SK-N-SH (cell line): ENCODE measurements around the gene GNA15. TPM values are rescaled to one million over a fixed set of nuclear protein-coding genes. Genes with fewer than 3 reads are reported as not detected.

ENCODE experiments used
- CTCF ChIA-PET: fragments of 300-600, 350-600 bp; formaldehyde crosslinking; extraction: SDS; loops from one replicate; lab custom pipeline; 2021; lab: Yijun Ruan, JAX
- POLR2A ChIA-PET: fragments of 350-600 bp; sonication (Branson Sonifier 250); formaldehyde crosslinking; extraction: SDS; loops from one replicate; lab custom pipeline; 2020; ENCODE audit warnings: antibody characterized with exemption, inconsistent platforms; lab: Yijun Ruan, JAX
- DNase-seq: peaks from one replicate; pipeline ENCODE4 v3.0.0; 2012
- H2AFZ ChIP-seq: fragments of 200-600 bp; sonication (generic); 2 replicates; pipeline ENCODE4 v1.8.1; 2016; ENCODE audit warnings: antibody characterized with exemption, mild to moderate bottlenecking, low read depth
- H3F3A ChIP-seq: fragments of 200-600 bp; sonication (generic); replicated peaks from 2 replicates; pipeline ENCODE3; 2016; ENCODE audit warnings: antibody characterized with exemption, mild to moderate bottlenecking; ENCODE audit not compliant: insufficient read depth
- H3K27ac ChIP-seq, 2 experiments: fragments of 200-500 bp in 1 of 2; fragments of 200-600 bp in 1 of 2; sonication (Bioruptor generic) in 1 of 2; sonication (generic), shearing (Covaris generic) in 1 of 2; 2 replicates each; pipeline versions ENCODE4 v1.5.1 to v1.6.1; 2014 to 2016; ENCODE audit warnings: low read depth in 2 of 2, inconsistent platforms in 1 of 2, low read length in 1 of 2, mild to moderate bottlenecking in 1 of 2, mixed read lengths in 1 of 2
- H3K27me3 ChIP-seq: fragments of 200-600 bp; sonication (generic), shearing (Covaris generic); 2 replicates; pipeline ENCODE4 v1.6.1; 2016; ENCODE audit warnings: mixed run types; ENCODE audit not compliant: insufficient read depth
- H3K36me3 ChIP-seq, 2 experiments: fragments of 200-500 bp in 1 of 2; fragments of 200-600 bp in 1 of 2; sonication (Bioruptor generic) in 1 of 2; sonication (generic) in 1 of 2; replicated peaks in 1 of 2; 2 replicates each; pipeline versions ENCODE3 to v1.5.1; 2014 to 2016; ENCODE audit warnings: low read length in 1 of 2, mild to moderate bottlenecking in 1 of 2; ENCODE audit not compliant: insufficient read depth in 2 of 2, control insufficient read depth in 1 of 2
- H3K4me1 ChIP-seq, 2 experiments: fragments of 200-500 bp in 1 of 2; fragments of 200-600 bp in 1 of 2; sonication (Bioruptor generic) in 1 of 2; sonication (generic), shearing (Covaris generic) in 1 of 2; 2 replicates each; pipeline versions ENCODE4 v1.5.1 to v1.6.1; 2014 to 2016; ENCODE audit warnings: low read depth in 1 of 2, low read length in 1 of 2, mixed run types in 1 of 2; ENCODE audit not compliant: insufficient read depth in 2 of 2, control insufficient read depth in 1 of 2
- H3K4me2 ChIP-seq: fragments of 200-600 bp; sonication (generic), shearing (Covaris generic); 2 replicates; pipeline ENCODE4 v1.6.1; 2017; ENCODE audit warnings: mixed run types
- H3K4me3 ChIP-seq, 2 experiments: fragments of 200-500 bp in 1 of 2; fragments of 200-600 bp in 1 of 2; sonication (Bioruptor generic) in 1 of 2; sonication (generic), shearing (Covaris generic) in 1 of 2; 2 replicates each; pipeline versions ENCODE4 v1.5.1 to v1.8.1; 2014 to 2016; ENCODE audit warnings: low read depth in 2 of 2, inconsistent platforms in 1 of 2, low read length in 1 of 2, mild to moderate bottlenecking in 1 of 2, mixed read lengths in 1 of 2, moderate library complexity in 1 of 2
- H3K79me2 ChIP-seq: fragments of 200-600 bp; sonication (generic); 2 replicates; pipeline ENCODE4 v1.8.1; 2017; ENCODE audit warnings: mild to moderate bottlenecking; ENCODE audit not compliant: insufficient read depth
- H3K9ac ChIP-seq: fragments of 200-600 bp; sonication (generic); 2 replicates; pipeline ENCODE4 v1.6.1; 2017; ENCODE audit warnings: mixed run types
- H3K9me2 ChIP-seq: fragments of 200-600 bp; sonication (generic); 2 replicates; pipeline ENCODE4 v1.6.1; 2017; ENCODE audit warnings: mixed run types
- H3K9me3 ChIP-seq: fragments of 200-600 bp; sonication (generic); 2 replicates; pipeline ENCODE4 v1.6.1; 2017; ENCODE audit warnings: mixed run types, mild to moderate bottlenecking, moderate library complexity
- H4K20me1 ChIP-seq: fragments of 200-600 bp; sonication (generic); 2 replicates; pipeline ENCODE4 v1.6.1; 2017; ENCODE audit warnings: mild to moderate bottlenecking, mixed run types; ENCODE audit not compliant: insufficient read depth
- CHD2 ChIP-seq: fragments of 150-350 bp; IDR thresholded peaks from 2 replicates; pipeline ENCODE4 v1.6.1; 2018; ENCODE audit warnings: low read length; ENCODE audit not compliant: partially characterized antibody
- ELF1 ChIP-seq: IDR thresholded peaks from 2 replicates; pipeline ENCODE4 v1.4.0; 2012
- EP300 ChIP-seq, 2 experiments: IDR thresholded peaks; 2 replicates each; pipeline versions ENCODE4 v1.4.0 to v1.6.1; 2012; ENCODE audit warnings: borderline replicate concordance in 1 of 2, low read depth in 1 of 2, low read length in 1 of 2
- FOXM1 ChIP-seq: IDR thresholded peaks from 2 replicates; pipeline ENCODE4 v1.4.0; 2012; ENCODE audit warnings: low read depth, mild to moderate bottlenecking
- GABPA ChIP-seq: IDR thresholded peaks from 2 replicates; pipeline ENCODE4 v1.4.0; 2012; ENCODE audit warnings: low read depth, mild to moderate bottlenecking
- GATA2 ChIP-seq: sonication (generic); formaldehyde crosslinking; IDR thresholded peaks from 2 replicates; pipeline ENCODE4 v1.5.0; 2020; ENCODE audit warnings: mild to moderate bottlenecking, missing genetic modification reagents
- JUND ChIP-seq: IDR thresholded peaks from 2 replicates; pipeline ENCODE4 v1.4.0; 2012
- NRF1 ChIP-seq: IDR thresholded peaks from 2 replicates; pipeline ENCODE4 v1.6.1; 2012; ENCODE audit warnings: low read depth, mild to moderate bottlenecking, low read length
- RFX5 ChIP-seq: IDR thresholded peaks from 2 replicates; pipeline ENCODE4 v1.6.1; 2012; ENCODE audit warnings: mild to moderate bottlenecking, improper control_type of control experiment, low read length
- RXRA ChIP-seq: IDR thresholded peaks from 2 replicates; pipeline ENCODE4 v1.4.0; 2012; ENCODE audit warnings: low read depth, mild to moderate bottlenecking, borderline replicate concordance
- SIN3A ChIP-seq: IDR thresholded peaks from 2 replicates; pipeline ENCODE4 v1.6.1; 2012; ENCODE audit warnings: low read depth, mild to moderate bottlenecking, low read length, moderate library complexity, borderline replicate concordance
- SMC3 ChIP-seq: IDR thresholded peaks from 2 replicates; pipeline ENCODE4 v1.6.1; 2012; ENCODE audit warnings: low read depth, low read length, improper control_type of control experiment
- TEAD4 ChIP-seq: IDR thresholded peaks from 2 replicates; pipeline ENCODE4 v1.4.0; 2012; ENCODE audit warnings: mild to moderate bottlenecking, borderline replicate concordance; ENCODE audit not compliant: insufficient read depth
- YY1 ChIP-seq: IDR thresholded peaks from 2 replicates; pipeline ENCODE4 v1.4.0; 2012; ENCODE audit warnings: low read depth, mild to moderate bottlenecking
- WGBS: methylation state at CpG from one replicate; pipeline ENCODE4 v1.1.6; 2017; ENCODE audit warnings: low lambda C conversion rate; 5-methylcytosine and 5-hydroxymethylcytosine counted together
- polyA plus RNA-seq, 3 experiments: library from polyadenylated mRNA; depleted of rRNA; stranded (reverse); fragments of >200 nt; gene quantifications; 2 replicates each; pipeline ENCODE4 v1.2.3, GENCODE V29; 2012
- TF ChIP-seq, protein P1 (sequence below): fragments of 150-350 bp; IDR thresholded peaks from 2 replicates; pipeline ENCODE4 v1.6.1; 2016; ENCODE audit warnings: mild to moderate bottlenecking, low read depth, low read length
- TF ChIP-seq, protein P2 (sequence below): fragments of 200-600 bp; sonication (generic); IDR thresholded peaks from 2 replicates; pipeline ENCODE4 v1.6.1; 2017; ENCODE audit warnings: antibody characterized with exemption, mild to moderate bottlenecking, moderate library complexity
- TF ChIP-seq, protein P3 (sequence below): IDR thresholded peaks from 2 replicates; pipeline ENCODE4; 2012
- TF ChIP-seq, protein P4 (sequence below): IDR thresholded peaks from 2 replicates; pipeline ENCODE4 v1.4.0; 2012; ENCODE audit warnings: low read depth, borderline replicate concordance

GNA15 gene
- polyA plus RNA-seq, 1 of the 3 experiments (the other 2 are of a cell fraction): 0.05 TPM

DNA sequence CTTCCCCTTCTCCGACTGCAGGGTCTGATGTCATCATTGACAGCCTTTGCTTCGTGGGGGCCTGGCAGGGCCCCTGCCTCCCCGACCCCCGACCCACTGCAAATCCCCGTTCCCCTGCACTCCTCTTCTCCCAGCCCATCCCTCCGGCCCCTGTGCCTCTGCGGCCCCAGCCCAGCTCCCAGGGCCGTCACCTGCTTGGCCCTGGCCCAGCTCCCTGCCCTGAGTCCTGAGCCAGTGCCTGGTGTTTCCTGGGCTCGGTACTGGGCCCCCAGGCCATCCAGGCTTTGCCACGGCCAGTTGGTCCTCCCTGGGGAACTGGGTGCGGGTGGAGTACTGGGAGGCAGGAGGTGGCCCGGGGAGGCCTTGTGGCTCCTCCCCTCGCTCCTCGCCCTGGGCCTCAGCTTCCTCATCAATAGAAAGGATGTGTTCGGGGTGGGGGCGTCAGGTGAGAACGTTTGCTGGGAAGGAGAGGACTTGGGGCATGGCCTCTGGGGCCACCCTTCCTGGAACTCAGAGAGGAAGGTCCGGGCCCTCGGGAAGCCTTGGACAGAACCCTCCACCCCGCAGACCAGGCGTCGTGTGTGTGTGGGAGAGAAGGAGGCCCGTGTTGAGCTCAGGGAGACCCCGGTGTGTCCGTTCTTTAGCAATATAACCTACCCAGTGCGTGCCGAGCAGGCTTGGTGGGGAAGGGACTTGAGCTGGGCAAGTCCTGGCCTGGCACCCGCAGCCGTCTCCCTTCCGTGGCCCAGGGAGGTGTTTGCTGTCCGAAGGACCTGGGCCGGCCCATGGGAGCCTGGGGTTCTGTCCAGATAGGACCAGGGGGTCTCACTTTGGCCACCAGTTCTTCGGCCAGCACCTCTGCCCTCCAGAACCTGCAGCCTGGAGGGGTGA, 72.7 kb downstream of the GNA15 start (continued):
- TF ChIP-seq, protein P1, sequence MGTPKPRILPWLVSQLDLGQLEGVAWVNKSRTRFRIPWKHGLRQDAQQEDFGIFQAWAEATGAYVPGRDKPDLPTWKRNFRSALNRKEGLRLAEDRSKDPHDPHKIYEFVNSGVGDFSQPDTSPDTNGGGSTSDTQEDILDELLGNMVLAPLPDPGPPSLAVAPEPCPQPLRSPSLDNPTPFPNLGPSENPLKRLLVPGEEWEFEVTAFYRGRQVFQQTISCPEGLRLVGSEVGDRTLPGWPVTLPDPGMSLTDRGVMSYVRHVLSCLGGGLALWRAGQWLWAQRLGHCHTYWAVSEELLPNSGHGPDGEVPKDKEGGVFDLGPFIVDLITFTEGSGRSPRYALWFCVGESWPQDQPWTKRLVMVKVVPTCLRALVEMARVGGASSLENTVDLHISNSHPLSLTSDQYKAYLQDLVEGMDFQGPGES: no peak
- no peak for TF ChIP-seq TEAD4
- TF ChIP-seq, protein P2, sequence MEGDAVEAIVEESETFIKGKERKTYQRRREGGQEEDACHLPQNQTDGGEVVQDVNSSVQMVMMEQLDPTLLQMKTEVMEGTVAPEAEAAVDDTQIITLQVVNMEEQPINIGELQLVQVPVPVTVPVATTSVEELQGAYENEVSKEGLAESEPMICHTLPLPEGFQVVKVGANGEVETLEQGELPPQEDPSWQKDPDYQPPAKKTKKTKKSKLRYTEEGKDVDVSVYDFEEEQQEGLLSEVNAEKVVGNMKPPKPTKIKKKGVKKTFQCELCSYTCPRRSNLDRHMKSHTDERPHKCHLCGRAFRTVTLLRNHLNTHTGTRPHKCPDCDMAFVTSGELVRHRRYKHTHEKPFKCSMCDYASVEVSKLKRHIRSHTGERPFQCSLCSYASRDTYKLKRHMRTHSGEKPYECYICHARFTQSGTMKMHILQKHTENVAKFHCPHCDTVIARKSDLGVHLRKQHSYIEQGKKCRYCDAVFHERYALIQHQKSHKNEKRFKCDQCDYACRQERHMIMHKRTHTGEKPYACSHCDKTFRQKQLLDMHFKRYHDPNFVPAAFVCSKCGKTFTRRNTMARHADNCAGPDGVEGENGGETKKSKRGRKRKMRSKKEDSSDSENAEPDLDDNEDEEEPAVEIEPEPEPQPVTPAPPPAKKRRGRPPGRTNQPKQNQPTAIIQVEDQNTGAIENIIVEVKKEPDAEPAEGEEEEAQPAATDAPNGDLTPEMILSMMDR: no peak
- TF ChIP-seq NRF1: no peak

DNA sequence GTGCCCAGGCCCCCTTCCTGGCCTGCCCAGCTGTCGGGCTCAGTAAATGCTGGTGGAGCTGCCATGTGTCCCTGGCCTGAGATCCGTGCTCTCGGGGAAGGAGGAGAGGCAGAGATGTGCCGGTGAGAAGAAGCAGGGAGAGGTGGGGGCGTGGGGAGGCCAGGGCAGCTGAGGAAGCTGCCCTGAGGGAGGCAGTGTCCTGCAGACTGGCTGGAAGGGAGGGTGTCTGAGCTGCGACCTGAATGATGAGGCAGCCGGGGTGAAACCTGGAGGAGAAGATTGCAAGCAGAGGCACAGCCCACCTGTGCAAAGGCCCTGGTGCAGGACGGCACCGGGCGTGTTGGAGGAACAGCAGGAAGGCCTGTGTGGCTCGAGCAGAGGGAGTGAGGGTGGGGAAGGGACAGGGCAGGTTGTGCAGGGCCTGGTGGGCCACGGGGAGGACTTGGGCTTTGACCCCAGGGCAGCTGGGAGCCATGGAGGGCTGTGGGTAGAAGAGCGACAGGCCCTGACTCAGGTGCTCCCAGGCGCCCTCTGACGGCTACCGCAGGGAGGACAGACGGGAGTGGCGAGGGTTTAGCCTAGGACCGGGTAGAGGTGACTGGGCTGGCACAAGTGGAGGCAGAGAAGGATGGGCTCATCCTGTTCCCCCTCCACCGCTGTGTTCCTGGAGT, 74.6 kb downstream of the GNA15 start:
- H4K20me1 ChIP-seq: 0 out of 2 replicates have a peak, but pooled peaks cover 5% of the 10 kb centered on the region
- DNase-seq: peak; percentile 90
- H3K9me2 ChIP-seq: no peaks in the 10 kb centered on the region
- no peak overlapping the region for H2AFZ ChIP-seq
- H3K4me3 ChIP-seq: no peak overlapping the region; a peak in 1 of 4 replicates
- H3F3A ChIP-seq: no peaks in the 10 kb centered on the region
- H3K9me3 ChIP-seq: no peaks in the 10 kb centered on the region
- H3K79me2 ChIP-seq: no peaks in the 10 kb centered on the region
- no peak overlapping the region for H3K9ac ChIP-seq
- H3K4me2 ChIP-seq: no peak overlapping the region
- POLR2A ChIA-PET: no interaction called here
- H3K27ac ChIP-seq: no peak overlapping the region
- CTCF ChIA-PET: interaction anchor here (0.7 to 2.4 kb wide), 14 partner anchors 9 to 253 kb away, joined by 3 to 17 read pairs (median 6); partner anchors contain the start of genes CELF5 and NCLN
- 37% methylated on average over 19 of the region's 20 CpGs for WGBS
- no peaks in the 10 kb centered on the region for H3K4me1 ChIP-seq
- peaks cover 5 to 13% of the 10 kb centered on the region in 2 experiments for H3K36me3 ChIP-seq
- no peaks in the 10 kb centered on the region for H3K27me3 ChIP-seq
- TF ChIP-seq EP300 (IDR thresholded peaks at IDR 0.05; ENCODE audit: borderline replicate concordance in 1 of 2, low read depth in 1 of 2, low read length in 1 of 2) (no peak), TEAD4 (no peak), SIN3A (0 out of 2 replicates have a peak, but pooled peaks have one; percentile 48), RXRA (no peak), GATA2 (no peak), JUND (no peak), YY1 (no peak), RFX5 (no peak), FOXM1 (no peak), ELF1 (no peak), SMC3 (peak; percentile 50; the same call in 1 of the 2 replicates), GABPA (no peak), NRF1 (no peak), CHD2 (no peak)
- TF ChIP-seq, protein P3, sequence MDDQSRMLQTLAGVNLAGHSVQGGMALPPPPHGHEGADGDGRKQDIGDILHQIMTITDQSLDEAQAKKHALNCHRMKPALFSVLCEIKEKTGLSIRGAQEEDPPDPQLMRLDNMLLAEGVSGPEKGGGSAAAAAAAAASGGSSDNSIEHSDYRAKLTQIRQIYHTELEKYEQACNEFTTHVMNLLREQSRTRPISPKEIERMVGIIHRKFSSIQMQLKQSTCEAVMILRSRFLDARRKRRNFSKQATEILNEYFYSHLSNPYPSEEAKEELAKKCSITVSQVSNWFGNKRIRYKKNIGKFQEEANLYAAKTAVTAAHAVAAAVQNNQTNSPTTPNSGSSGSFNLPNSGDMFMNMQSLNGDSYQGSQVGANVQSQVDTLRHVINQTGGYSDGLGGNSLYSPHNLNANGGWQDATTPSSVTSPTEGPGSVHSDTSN: no peak
- TF ChIP-seq, protein P1: no peak
- TF ChIP-seq, protein P4, sequence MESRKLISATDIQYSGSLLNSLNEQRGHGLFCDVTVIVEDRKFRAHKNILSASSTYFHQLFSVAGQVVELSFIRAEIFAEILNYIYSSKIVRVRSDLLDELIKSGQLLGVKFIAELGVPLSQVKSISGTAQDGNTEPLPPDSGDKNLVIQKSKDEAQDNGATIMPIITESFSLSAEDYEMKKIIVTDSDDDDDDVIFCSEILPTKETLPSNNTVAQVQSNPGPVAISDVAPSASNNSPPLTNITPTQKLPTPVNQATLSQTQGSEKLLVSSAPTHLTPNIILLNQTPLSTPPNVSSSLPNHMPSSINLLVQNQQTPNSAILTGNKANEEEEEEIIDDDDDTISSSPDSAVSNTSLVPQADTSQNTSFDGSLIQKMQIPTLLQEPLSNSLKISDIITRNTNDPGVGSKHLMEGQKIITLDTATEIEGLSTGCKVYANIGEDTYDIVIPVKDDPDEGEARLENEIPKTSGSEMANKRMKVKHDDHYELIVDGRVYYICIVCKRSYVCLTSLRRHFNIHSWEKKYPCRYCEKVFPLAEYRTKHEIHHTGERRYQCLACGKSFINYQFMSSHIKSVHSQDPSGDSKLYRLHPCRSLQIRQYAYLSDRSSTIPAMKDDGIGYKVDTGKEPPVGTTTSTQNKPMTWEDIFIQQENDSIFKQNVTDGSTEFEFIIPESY: no peak
- TF ChIP-seq, protein P2: peak; percentile 64
